Measurements from ENCODE around the gene SLC35F3. TPM values are rescaled to one million over a fixed set of nuclear protein-coding genes. Genes with fewer than 3 reads are reported as not detected.
"Not testable (repeated sequence)": the region's sequence is repeated elsewhere in the genome, so short reads cannot be mapped to it uniquely, and the experiment has no call there.

SLC35F3 gene
- total RNA-seq, 1 donor from 2014 or later: 0.21 TPM

DNA sequence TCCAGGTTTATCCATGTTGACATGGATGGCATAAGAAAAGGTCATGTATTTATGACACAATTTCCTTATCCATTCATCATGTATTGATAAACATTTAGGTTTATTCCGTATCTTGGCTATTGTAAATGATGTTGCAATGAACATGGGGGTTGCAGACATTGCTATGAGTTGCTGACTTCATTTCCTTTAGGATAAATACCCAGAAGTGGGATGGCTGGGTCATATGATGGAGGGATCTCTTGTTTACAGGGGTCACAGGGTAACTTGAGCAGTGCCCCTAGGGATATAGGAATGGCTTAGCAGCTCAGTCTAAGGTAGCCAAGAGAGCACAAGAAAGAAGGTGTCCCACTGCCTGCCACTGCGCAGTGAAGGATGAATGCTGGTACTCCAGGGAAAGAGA lies 239.2 kb downstream of the SLC35F3 start:
- no peak for DNase-seq (ENCODE audit: low spot score)

DNA sequence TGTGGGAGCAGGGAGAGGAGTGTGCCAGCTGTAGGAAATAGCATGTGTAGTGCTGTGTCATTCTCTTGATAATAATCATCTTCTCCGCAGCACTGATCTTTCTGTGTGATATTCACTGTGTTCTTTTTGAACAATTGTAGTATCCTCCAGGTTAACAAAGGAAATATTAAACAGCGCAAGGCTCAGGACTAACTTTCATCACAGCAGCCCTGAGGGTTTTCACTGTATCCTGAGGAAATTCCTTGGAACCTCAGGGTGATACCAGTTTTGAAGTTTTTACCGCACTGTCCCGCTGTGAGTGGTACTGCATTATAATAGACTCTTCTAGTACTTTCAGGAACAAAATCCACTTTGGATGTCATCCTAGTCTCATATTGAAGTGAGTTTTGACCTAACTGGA lies 240.4 kb downstream of the SLC35F3 start:
- DNase-seq (ENCODE audit: low spot score): no peak

DNA sequence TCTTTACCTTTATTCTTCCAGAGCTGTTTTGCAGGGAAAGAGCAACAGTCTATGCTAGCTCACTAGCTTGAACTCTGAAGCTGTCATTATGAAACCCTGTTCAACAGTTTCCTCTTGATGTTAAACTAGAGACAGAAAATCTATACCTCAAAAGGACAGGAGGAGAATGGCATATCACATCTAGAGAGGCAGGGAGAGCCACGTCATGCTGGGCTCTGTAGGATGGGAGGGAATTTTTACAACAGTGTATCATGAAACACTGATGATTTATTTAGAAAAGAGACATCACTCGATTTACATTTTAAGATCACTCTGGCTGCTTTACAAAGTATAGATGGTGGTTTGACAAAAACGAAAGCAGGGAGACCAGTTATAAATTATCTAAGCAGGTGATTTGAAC lies 243.9 kb downstream of the SLC35F3 start:
- no peak for DNase-seq (ENCODE audit: low spot score)

DNA sequence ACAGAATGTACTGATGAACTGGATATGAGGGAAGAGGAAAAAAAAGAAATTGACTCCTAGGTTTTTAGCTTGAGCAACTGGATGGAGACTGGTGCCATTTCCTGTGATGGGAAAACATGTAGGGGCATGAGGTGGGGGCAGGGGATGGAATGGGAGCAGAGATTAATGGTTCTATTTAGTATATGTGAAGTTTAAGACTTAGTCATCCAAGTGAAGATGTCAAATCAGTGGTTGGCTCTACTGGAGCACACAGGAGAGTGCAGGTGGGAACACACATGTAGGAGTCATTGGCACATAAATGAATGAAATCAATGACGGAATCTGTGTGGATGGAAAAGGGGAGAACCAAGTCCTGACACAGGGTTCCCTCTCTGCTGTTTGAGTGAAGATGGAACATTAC lies 244.3 kb downstream of the SLC35F3 start:
- no peak for DNase-seq (ENCODE audit: low spot score)

DNA sequence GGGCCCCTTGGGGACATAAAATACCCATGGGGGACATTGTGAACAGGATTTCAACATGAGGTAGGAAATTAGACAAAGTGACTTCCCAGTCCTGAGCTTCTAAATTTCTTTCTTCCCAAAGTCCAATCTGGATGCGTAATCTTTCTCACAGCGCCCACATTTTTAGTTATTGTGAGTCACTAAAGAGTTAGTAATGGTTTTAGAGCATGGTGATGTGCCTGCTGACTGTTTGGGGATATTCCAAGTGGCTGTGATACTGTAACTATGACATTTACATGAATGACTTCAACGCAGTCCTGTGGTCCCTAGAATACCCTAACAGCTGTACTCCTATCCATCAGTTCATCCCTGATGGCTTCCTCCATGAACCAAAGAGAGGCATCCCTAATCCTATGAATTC lies 244.7 kb downstream of the SLC35F3 start:
- DNase-seq (ENCODE audit: low spot score): no peak

DNA sequence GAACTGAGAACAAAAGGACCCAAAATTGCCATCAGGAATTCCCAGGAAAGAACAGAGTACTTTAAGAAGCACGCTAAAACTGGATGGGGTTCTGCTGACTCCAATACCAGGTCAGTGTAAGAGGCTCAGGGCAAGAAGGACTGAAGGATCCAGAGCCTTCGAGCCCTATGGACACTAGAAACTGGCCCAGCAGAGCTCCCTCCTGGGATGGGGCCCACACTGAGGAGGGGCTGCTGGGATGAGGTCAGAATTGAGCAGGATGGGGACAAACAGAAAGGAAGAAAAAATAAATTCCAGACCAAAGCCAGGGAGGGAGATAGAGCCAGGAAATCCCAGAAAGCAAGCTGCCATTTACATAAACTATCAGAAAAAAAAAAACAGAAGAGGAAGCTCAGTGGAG lies 246.4 kb downstream of the SLC35F3 start:
- no peak for DNase-seq (ENCODE audit: low spot score)

DNA sequence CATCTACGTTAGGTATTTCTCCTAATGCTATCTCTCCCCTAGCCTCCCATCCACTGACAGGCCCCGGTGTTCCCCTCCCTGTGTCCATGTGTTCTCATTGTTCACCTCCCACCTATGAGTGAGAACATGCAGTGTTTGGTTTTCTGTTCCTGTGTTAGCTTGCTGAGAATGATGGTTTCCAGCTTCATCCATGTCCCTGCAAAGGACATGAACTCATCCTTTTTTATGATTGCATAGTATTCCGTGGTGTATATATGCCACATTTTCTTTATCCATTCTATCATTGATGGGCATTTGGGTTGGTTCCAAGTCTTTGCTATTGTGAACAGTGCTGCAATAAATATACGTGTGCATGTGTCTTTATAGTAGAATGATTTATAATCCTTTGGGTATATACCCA lies 247.9 kb downstream of the SLC35F3 start:
- DNase-seq (ENCODE audit: low spot score): not testable (repeated sequence)

DNA sequence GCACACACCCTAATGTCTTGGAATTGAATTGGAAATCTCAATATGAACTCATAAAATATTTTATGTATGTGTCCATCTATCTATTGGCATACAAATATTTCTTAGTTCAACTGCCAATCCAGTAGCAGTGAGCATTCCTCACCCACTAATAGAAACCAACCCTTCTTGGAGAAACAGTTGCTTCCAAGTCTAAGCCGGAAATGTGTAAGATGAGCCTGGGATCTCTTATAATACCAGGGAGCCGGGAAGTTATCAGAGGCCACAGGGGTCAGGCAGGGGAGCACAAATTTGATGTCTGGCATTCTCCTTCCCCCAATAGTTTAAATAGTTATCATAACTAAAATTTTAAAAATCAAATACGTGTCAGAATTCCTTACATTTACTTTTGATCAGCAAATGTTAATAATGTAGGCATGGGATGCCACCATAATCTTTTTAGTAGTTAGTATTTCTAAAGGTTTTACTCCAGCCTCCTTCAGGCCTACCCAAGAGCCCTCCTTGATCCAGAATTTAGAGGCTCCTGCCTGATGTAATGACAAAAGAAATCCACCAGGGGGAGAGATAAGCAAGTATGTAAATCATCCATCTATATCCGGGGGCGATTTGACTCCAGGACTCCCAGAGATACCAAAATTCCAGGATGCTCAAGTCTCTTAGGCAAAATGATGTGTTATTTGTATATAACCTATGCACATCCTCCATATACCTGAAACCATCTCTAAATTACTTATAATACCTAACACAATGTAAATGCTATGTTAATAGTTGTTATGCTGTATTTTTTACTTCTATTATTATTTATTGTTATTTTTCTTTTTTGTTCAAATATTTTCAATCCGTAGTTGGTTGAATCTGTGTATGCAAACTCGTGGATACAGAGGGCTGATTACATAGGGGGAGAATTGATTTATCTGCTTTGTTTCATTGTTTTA lies 250.1 kb downstream of the SLC35F3 start:
- no peak for DNase-seq (ENCODE audit: low spot score)

DNA sequence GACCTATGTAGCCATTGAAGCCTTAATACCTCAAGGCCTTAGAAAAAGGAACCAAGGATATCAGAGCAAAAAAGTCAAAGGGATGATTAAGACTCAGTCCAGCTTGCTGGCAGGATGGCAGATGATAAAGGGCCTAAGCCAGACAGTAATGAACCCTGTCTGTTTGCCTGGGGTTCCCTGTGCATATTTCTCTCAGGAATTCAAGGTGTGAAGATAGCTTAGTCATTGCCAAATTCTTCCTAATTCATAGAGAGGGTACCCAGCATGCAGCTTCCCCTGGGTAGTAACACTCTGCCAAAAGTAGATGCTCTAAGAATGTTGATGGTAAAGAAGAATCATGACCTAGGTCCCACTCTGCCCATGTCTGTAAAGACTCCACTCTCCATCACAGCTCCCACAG lies 258.2 kb downstream of the SLC35F3 start:
- no peak for DNase-seq (ENCODE audit: low spot score)

DNA sequence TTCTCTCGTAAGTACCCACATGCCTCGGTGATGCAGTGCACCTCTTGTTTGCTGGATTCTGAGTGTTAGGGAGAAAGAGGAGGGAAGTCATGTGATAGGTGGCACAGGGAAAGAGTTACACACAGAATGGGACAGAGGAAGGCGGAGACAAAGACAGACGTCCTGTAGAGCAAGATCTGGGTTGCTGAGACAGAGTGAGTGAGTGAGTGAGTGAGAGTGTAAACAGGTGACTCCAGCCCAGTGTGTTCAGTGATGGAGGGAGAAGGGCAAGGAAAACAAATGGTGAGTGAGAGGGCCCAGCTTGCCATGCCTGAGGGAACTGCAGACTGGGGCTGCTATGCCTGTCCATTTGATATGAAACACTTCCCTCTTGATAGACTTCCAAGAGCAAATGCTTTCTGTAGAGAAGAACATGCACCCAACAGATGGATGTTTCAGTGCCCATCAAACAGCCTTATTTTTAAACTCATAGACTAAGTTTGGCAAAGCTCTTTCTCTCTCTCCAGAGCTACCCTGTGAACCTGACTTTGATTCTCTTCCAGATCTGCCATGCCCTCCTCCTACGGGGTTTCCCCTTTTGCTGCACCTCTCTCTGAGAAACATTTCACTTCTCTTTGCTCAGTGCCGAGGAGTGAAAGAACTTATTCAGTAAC lies 258.9 kb downstream of the SLC35F3 start:
- no peak for DNase-seq (ENCODE audit: low spot score)

DNA sequence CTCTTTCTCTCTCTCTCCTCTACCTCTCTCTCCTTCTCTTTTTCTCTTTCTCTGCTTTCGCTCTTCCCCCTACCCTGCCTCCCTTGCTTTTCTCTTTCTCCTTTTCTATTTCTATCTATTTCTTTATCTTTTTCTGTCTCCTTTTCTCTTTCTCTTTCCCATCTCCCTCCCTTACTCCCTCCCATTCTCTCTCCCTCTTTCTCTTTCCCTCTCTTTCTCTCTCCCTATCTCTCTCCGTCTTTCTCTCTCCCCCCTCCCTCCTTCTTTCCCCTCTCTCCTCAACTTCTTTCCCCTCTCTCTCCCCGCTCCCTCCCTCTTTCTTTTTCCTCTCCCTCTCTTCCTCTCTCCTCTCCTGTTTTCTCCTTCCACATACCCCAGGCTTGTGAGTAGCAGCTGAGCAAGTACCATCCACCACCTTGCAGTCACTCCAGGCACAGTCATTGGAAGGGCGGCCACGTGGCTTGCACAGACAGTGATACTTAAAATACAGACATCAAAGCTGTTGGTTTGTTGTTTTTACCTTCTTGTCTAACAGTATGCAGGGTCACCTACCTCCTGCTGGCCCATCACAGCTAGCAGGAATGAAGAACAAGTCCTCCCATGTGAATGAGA lies 259.7 kb downstream of the SLC35F3 start:
- DNase-seq (ENCODE audit: low spot score): no peak

DNA sequence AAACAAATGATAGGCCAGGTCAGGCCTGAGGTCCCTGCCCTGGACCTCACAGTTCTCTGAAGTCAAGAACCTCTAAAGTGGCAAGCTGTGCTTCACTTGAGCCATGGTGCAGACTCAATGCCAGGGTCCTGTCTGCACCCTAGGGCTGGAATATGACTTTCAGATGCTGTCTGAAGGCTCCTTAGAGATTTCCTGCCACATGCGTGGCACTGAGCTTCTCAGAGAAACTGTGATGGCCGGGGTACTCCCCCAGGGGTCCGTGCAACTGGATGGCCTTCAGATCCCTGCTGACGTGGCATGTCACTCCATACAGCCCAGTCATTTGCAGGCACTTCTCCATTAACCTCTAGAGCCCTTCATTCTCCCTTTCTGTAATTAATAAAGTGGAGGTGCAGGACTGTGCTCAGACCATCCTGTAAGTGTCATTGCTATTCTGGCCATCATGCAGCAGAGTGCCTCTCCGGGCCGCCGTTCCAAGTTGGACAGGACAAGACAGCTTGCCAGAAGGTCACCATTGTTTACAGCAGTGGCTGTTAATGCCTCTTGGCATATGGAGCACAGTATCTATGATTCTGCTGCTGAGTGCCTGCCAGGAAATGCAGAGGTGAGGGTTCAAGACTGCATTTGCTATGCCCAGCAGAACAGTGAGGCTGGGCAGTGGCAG lies 263.7 kb downstream of the SLC35F3 start:
- no peak for DNase-seq (ENCODE audit: low spot score)

DNA sequence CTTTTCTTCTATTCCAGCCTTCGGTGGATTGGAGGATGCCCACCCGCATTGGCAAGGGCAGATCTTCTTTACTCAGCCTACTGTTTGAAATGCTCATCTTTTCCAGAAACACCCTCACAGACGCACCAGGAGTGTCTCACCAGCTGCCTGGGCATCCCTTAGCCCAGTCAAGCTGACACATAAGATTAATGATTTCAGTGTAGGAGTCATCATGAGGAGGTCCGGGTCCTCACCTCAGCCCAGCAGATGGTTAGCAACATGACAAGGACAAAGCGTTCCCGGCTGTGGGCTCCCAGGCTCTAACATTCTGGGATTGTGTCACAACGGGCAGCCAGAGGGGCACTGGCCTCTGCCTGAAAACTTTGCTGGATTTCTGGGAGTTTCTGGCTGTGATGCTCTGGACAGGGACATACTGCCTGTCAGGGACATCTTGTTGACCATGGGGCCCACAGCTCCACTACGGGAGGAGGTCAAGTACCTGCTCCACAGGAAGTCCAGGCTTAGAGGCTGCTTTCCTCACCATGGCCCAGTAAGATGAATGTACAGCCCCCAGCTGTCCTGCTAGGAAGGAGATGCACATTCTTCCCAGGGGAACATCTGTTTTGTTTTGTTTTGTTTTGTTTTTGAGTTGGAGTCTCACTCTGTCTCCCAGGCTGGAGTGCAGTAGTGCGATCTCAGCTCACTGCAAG lies 264.8 kb downstream of the SLC35F3 start:
- no peak for DNase-seq (ENCODE audit: low spot score)

DNA sequence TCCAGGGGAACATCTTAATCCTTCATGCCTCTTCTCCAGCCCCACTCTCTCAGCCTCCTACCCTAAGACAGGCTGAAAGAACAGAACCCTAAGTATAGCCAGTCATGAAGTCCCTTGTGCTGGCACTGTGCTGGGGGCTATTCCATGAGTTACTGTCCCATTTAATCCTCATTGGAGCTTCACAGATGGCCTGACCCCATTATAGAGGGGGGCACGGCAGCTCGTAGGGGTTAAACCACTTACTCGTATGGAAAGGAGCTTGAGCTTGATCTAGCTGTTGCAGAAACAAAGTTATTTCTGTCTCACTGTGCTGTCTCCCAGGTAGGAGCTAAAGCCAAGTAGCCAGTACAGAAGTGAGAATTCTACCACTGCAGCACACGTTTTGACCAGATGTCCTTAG lies 265.6 kb downstream of the SLC35F3 start:
- DNase-seq (ENCODE audit: low spot score): no peak

DNA sequence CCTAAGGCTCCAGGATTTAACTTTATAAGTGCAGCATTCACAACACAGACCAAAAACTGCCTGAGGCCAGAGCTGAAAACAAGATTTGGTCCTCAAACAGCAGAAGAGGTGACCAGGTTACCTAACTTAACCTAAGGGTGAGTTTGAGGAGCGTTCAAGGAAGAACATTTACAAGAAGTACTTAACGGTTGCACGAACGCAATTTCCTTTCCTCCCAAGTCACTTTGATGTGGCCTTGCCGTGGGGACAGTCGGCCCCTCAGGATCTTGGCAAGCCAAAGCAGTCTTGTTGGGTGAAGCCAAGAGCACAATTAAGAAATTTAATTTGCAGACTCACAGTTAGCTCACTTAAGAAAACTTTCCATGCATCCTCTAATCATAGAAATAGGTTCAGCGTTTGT lies 266.1 kb downstream of the SLC35F3 start:
- DNase-seq (ENCODE audit: low spot score): no peak

DNA sequence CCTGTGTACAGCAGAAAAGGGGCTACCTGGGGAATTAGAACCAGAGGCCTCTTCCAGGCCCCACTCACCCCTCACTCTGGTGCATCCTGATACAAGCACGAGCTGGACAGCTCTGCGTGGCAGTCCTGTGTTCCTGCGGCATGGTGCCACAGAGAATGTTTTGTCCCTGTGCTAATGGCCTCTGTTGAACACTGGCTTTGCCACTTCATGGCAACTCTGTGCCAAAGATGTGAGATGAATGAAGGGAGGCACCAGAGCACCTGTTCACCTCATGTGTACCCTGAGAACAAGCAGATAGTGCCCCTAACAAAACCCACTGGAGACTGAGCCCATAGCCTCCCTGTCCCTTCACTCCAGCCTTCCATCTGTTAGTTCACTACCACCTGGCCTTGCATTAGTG lies 269.5 kb downstream of the SLC35F3 start:
- no peak for DNase-seq (ENCODE audit: low spot score)

DNA sequence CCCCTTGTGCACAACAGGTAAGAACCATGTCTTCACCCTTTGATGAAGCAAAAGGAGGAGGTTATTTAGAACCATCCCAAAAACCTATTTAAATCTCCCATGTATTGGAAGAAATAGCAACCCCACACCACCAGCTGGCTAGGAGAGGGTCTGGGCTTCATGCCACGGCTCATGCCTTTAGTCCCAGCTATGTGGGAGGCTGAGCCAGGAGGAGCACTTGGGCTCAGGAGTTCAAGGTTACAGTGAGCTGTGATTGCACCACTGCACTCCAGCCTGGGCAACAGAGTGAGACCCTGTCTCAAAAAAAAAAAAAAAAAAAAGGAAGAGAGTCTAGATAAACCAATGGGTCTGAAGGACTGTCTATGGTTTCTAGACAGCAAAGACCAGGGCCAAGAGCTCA lies 270.9 kb downstream of the SLC35F3 start:
- no peak for DNase-seq (ENCODE audit: low spot score)

DNA sequence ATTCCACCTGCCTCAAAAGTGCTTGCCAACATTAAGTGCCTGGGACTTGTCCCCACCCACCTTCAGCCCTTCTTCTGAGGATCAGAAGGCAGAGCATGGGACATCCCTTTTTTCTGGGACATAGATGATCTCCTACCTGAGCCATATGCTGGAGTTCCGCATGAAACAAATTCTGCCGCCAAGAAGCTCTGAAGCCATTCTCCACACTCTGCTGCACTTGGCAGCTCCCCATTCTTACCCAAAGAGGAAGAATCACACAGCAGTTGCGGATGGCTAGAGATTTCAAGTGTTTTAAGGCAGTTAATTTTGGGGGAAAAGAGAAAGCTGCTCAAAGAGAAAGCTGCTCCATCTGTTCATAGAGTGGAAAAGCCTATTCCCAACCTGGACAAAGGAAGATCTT lies 271.5 kb downstream of the SLC35F3 start:
- DNase-seq (ENCODE audit: low spot score): no peak

DNA sequence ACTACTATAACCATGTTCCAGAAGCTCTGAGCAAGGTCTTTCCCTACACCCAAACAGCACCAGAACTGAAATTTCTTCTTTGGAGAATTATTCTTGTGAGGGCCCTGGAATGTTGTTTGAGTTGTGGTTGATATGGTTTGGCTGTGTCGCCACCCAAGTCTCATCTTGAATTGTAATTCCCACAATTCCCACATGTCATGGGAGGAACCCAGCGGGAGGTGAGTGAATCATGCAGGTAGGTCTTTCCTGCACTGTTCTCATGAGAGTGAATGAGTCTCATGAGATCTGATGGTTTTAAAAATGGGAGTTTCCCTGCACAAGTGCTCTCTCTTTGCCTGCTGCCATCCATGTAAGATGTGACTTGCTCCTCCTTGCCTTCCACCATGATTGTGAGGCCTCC lies 272.4 kb downstream of the SLC35F3 start:
- DNase-seq (ENCODE audit: low spot score): not testable (repeated sequence)

DNA sequence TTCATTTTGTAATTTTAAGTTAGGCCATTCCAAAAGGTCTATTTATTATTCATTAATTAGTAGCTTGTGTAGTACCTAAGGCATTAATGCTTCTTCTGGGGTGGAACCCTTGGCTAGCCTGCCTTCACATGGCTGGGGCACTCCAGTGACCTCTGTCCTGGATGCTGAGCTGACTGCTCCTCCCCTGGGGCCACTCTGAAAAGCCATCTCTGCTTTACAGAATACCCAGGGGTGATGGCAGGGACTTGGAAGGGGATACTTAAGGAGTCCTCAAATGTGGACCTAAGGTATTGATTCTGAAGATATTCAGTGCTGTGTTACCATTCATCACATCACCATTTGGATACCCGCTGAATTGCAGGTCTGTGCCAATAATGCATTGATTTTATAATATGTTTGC lies 281.0 kb downstream of the SLC35F3 start:
- no peak for DNase-seq (ENCODE audit: low spot score)

DNA sequence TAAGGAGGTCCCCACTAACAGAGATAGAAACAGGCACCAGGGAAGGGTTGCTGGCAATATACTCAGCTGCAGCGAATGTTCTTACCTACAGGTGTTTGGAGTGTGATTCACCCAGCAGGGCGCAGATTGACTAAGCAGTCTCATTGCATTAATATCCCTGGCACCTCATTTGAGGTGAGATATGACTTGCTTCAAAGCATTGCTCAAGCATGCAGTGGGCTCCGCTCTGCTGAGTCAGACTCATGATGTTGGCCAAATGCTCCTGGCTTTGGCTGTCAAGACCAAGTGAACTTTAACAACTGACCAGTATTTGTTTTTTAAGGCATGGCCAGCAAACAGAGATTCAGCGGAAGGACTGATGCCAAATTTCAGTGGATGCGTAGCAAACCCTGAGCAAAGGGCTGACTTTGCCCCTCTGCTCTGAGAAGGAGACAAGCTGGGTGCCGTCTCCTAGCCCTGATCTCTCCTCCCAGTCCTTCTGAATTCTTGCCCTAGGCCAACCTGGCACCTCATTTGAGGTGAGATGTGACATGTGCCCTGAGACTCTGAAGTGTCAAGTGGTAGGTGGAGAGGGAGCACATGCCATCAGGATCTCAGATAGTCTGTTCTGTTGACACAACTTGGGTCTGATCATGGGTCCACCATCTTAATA lies 281.7 kb downstream of the SLC35F3 start:
- DNase-seq (ENCODE audit: low spot score): no peak
